Kidney (tissue), 14 donors: ENCODE data around the gene L3HYPDH. TPM values are rescaled to one million over a fixed set of nuclear protein-coding genes. Genes with fewer than 3 reads are reported as not detected.

ENCODE experiments used
- DNase-seq, 5 donors: peaks; one replicate each; pipeline ENCODE4 v3.0.0-alpha.2; 2013 to 2020
- FAIRE-seq: peaks from 2 replicates; lab custom pipeline; 2012; peaks lifted over from hg19 to GRCh38; lab: Jason Lieb, UNC
- H3K27ac ChIP-seq, 2 donors: one replicate each; pipeline ENCODE4 v1.7.0; 2013; ENCODE audit warnings: low read depth in 2 of 2, low read length in 2 of 2, inconsistent platforms in 1 of 2
- H3K27me3 ChIP-seq: one replicate; pipeline ENCODE4 v1.7.1; 2013; ENCODE audit warnings: low read length, inconsistent platforms; ENCODE audit not compliant: control insufficient read depth, insufficient read depth
- H3K36me3 ChIP-seq, 3 donors: one replicate each; pipeline versions ENCODE4 v1.7.0 to v1.7.1; 2013; ENCODE audit warnings: low read length in 3 of 3, control low read depth in 1 of 3, inconsistent platforms in 1 of 3; ENCODE audit not compliant: insufficient read depth in 3 of 3, control insufficient read depth in 2 of 3
- H3K4me1 ChIP-seq, 3 donors: one replicate each; pipeline versions ENCODE4 v1.7.0 to v1.7.1; 2013; ENCODE audit warnings: low read length in 3 of 3, inconsistent platforms in 1 of 3, low read depth in 1 of 3; ENCODE audit not compliant: control insufficient read depth in 2 of 3, insufficient read depth in 2 of 3
- H3K4me3 ChIP-seq, 3 donors: one replicate each; pipeline versions ENCODE4 v1.7.0 to v1.8.1; 2013; ENCODE audit warnings: low read length in 3 of 3, control low read depth in 1 of 3, inconsistent platforms in 1 of 3
- H3K9ac ChIP-seq, 3 donors: one replicate each; pipeline versions ENCODE4 v1.7.0 to v1.7.1; 2013; ENCODE audit warnings: low read length in 3 of 3, control low read depth in 1 of 3, inconsistent platforms in 1 of 3
- H3K9me3 ChIP-seq, 3 donors: one replicate each; pipeline versions ENCODE4 v1.7.0 to v1.7.1; 2013; ENCODE audit warnings: low read length in 3 of 3, control low read depth in 1 of 3, inconsistent platforms in 1 of 3; ENCODE audit not compliant: control insufficient read depth in 2 of 3, insufficient read depth in 1 of 3
- intact Hi-C: fragments of 100-400 bp; cut with DNase I; formaldehyde crosslinking; loops from one replicate; pipeline ENCODE4 v1.11.1; 2022
- polyA plus RNA-seq: library from polyadenylated mRNA; stranded (reverse); fragments of 350-450 nt; fragmentation: Illumina TruSeq; extraction: RNeasy Lipid Tissue Mini Kit (QIAGEN cat#74804); gene quantifications from one replicate; pipeline ENCODE4 v1.2.3, GENCODE V29; 2014; ENCODE audit warnings: low read depth, low replicate concordance; ENCODE audit not compliant: insufficient read depth
- total RNA-seq: library from RNA; stranded (reverse); fragmentation: NEBNext Ultra II Directional; extraction: Animal tissue kit (Norgen Biotek cat#: 25700); gene quantifications from one replicate; pipeline ENCODE4 v1.2.1, GENCODE V29; 2021
- TF ChIP-seq, protein P1 (sequence below): IDR thresholded peaks from 3 replicates; pipeline ENCODE4 v1.5.1; 2012; ENCODE audit warnings: mild to moderate bottlenecking, moderate library complexity, borderline replicate concordance; ENCODE audit not compliant: insufficient read depth; ENCODE audit errors: extremely low read depth
- donor health status: control.
- donor health status: control.
- donor health status: control.
- donor health status: control.
- donor health status: control.
- donor health status: DM: yes; HTN: yes; CAD: no.
- donor health status: Normal renal cell carcinoma (clear cell type).

Gene L3HYPDH
- total and polyA plus RNA-seq, 2 donors from 2014 or later: 25.6 to 31.3 TPM

DNA sequence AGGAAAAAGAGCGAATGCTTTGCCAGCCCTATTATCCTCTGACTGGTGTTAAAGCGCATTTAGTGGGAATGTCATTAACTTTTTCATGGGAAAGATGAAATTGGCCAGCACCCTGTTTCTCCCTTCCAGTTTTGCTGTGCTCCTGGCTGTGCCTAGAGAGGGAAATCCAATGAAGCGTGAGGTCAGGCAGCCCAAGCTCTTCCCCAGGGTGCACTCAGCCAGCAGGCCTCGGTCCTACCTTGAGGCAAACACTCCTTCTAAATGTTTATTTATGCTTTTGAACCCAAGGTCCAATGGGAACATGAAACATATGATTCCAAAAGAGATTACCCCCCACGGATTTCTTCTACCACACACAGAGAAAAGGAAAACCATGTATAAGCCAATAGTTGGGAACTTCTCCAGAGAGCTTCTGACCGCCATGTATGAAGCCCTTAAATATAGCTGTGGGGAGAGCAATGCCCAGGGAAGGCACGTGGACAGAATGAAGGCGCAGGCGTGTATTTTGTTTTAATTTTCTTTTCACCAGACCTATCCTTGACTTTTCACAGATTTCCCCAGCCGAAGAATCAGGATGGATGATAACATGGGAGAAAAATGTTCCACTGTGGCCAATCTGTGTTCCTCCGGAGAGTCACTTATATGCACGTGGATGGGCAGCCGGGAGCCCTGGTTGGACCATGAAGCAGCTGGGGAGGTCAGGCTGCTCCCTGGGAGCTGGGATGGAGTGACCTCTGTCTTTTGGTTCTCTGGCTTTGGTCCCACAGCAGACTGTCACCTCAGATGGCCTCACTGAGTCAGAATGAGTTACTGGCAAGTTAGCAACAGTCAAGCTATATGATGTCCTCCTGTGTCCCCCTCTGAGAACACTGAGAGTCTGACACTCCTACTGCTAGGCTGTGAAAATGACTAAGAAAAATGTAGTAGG is 56.3 kb downstream of the L3HYPDH start:
- H3K27me3 ChIP-seq: no peaks in the 10 kb centered on the region
- FAIRE-seq: no peak
- peak in 3 of 5 donors; percentile 29 to 93 (median 51) for DNase-seq
- no peak overlapping the region for H3K4me3 ChIP-seq
- no peaks in the 10 kb centered on the region for H3K36me3 ChIP-seq
- H3K9me3 ChIP-seq: no peaks in the 10 kb centered on the region
- TF ChIP-seq, protein P1, sequence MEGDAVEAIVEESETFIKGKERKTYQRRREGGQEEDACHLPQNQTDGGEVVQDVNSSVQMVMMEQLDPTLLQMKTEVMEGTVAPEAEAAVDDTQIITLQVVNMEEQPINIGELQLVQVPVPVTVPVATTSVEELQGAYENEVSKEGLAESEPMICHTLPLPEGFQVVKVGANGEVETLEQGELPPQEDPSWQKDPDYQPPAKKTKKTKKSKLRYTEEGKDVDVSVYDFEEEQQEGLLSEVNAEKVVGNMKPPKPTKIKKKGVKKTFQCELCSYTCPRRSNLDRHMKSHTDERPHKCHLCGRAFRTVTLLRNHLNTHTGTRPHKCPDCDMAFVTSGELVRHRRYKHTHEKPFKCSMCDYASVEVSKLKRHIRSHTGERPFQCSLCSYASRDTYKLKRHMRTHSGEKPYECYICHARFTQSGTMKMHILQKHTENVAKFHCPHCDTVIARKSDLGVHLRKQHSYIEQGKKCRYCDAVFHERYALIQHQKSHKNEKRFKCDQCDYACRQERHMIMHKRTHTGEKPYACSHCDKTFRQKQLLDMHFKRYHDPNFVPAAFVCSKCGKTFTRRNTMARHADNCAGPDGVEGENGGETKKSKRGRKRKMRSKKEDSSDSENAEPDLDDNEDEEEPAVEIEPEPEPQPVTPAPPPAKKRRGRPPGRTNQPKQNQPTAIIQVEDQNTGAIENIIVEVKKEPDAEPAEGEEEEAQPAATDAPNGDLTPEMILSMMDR: no peak
- H3K27ac ChIP-seq: peak overlapping the region; percentile 45 to 71
- peaks cover 0 to 6% (median 0%) of the 10 kb centered on the region in 3 donors for H3K4me1 ChIP-seq
- intact Hi-C loops: no loop called here
- H3K9ac ChIP-seq: no peak overlapping the region

- H3K36me3 ChIP-seq: no peaks in the 10 kb centered on the region
- H3K4me1 ChIP-seq: no peaks in the 10 kb centered on the region
- peak overlapping the region in 1 of 2 donors; percentile 23 for H3K27ac ChIP-seq
- intact Hi-C loops: no loop called here
- TF ChIP-seq, protein P1: no peak
- no peaks in the 10 kb centered on the region for H3K9me3 ChIP-seq
- no peak overlapping the region for H3K9ac ChIP-seq
- FAIRE-seq (no peak), DNase-seq (peak in 4 of 5 donors; percentile 43 to 90 (median 65))
- no peak overlapping the region for H3K4me3 ChIP-seq
- H3K27me3 ChIP-seq: no peaks in the 10 kb centered on the region
These were observed 58.8 kb downstream of the L3HYPDH start for GRCh38 chr14:59425322-59425935.

DNA sequence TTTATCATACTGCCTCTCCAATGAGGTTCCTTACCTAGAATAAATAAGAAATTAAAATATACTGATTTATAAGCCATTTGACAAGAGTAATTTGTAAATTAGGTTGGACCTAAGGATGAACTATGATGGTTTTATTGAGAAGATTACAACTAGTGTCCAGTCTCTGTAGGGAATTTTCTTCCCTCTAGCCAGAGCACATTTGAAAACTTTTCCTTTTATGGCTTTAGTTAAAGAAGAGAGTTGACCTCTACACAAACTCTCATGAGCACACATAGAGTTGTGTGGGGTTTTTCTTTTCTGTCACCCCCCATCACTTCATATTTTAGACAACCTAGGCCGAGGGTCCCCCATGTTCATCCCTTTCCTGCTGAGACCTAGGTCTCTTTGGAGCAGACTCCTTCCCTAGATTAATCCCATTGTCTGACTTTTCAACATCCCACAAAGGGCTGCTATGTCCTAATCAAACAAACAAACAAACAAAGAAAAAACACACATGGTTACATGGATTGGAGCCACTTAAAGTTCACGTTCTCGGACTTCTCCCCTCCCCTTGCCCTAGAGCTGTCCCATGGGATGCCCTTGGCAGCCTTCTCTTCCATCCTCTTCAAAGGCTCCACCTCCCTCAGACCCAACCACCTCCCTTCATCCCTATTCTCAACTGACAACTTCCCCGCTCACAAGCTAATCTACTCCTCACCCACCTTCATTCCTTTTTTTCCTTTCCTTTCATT is 59.7 kb downstream of the L3HYPDH start:
- H3K36me3 ChIP-seq: no peaks in the 10 kb centered on the region
- FAIRE-seq: no peak
- H3K4me1 ChIP-seq: no peaks in the 10 kb centered on the region
- DNase-seq: peak; percentile 43 to 91 (median 71)
- no peak overlapping the region for H3K4me3 ChIP-seq
- H3K9ac ChIP-seq: no peak overlapping the region
- TF ChIP-seq, protein P1: no peak
- H3K27ac ChIP-seq: peak overlapping the region in 1 of 2 donors; percentile 41
- no peaks in the 10 kb centered on the region for H3K9me3 ChIP-seq
- no peaks in the 10 kb centered on the region for H3K27me3 ChIP-seq
- intact Hi-C loops: no loop called here

Other genes with a start within 250 kb of the L3HYPDH start
- 3.0 TPM for gene GPR135, start 19.0 kb downstream of the L3HYPDH start, total RNA-seq
- 0.77 TPM for gene GPR135, start 19.0 kb downstream of the L3HYPDH start, polyA plus RNA-seq
- gene JKAMP, start 109 bp upstream of the L3HYPDH start, total RNA-seq: 40.4 TPM
- 48.3 TPM for gene JKAMP, start 109 bp upstream of the L3HYPDH start, polyA plus RNA-seq
- not detected for gene CCDC175, start 92.4 kb upstream of the L3HYPDH start, total RNA-seq
- not detected for gene CCDC175, start 92.4 kb upstream of the L3HYPDH start, polyA plus RNA-seq